Naive B cell (primary cell): ENCODE measurements around the gene GPR139. TPM values are rescaled to one million over a fixed set of nuclear protein-coding genes. Genes with fewer than 3 reads are reported as not detected.

Experiments
- ATAC-seq, 2 donors: fragments of 150-1000 bp; cut with Tn5 transposase; 2 replicates each; pipeline ENCODE4 v1.10.0; 2021; ENCODE audit warnings: low read depth in 2 of 2, mild to moderate bottlenecking in 2 of 2, moderate library complexity in 2 of 2
- DNase-seq: peaks from one replicate; pipeline ENCODE4 v3.0.0; 2022
- H3K27ac Mint-ChIP-seq, 6 donors: one replicate each; pipeline ENCODE4 v1.8.0; 2020 to 2022; ENCODE audit warnings: mild to moderate bottlenecking in 6 of 6, mixed read lengths in 6 of 6, moderate library complexity in 5 of 6, inconsistent platforms in 2 of 6
- H3K27me3 Mint-ChIP-seq, 3 donors: one replicate each; pipeline ENCODE4 v1.8.0; 2021 to 2022; ENCODE audit warnings: mixed read lengths in 3 of 3, mild to moderate bottlenecking in 1 of 3
- H3K36me3 Mint-ChIP-seq, 2 donors: one replicate each; pipeline ENCODE4 v1.8.0; 2020 to 2022; ENCODE audit warnings: mixed read lengths in 2 of 2, inconsistent platforms in 1 of 2, mild to moderate bottlenecking in 1 of 2
- H3K4me1 Mint-ChIP-seq, 3 donors: one replicate each; pipeline ENCODE4 v1.8.0; 2020 to 2022; ENCODE audit warnings: mixed read lengths in 3 of 3, inconsistent platforms in 1 of 3, mild to moderate bottlenecking in 1 of 3, moderate library complexity in 1 of 3
- H3K4me3 Mint-ChIP-seq, 8 donors: one replicate each; pipeline ENCODE4 v1.8.0; 2020 to 2022; ENCODE audit warnings: mild to moderate bottlenecking in 8 of 8, mixed read lengths in 8 of 8, moderate library complexity in 8 of 8, inconsistent platforms in 2 of 8
- H3K9me3 Mint-ChIP-seq, 7 donors: one replicate each; pipeline ENCODE4 v1.8.0; 2020 to 2022; ENCODE audit warnings: mixed read lengths in 7 of 7, mild to moderate bottlenecking in 5 of 7, inconsistent platforms in 2 of 7, moderate library complexity in 1 of 7
- polyA plus RNA-seq, 6 donors: library from polyadenylated mRNA; unstranded; fragments of 300-500 nt; fragmentation: Illumina TruSeq; gene quantifications; one replicate each; pipeline ENCODE4 v1.2.3, GENCODE V29; 2021; ENCODE audit warnings: low read depth in 6 of 6

The GPR139 gene
- polyA plus RNA-seq, 6 donors from 2014 or later, result not detected

GRCh38 chr16:20075243-20075642 is 1.6 kb upstream of the GPR139 start:
- H3K36me3 Mint-ChIP-seq, result no peaks in the 10 kb centered on the region
- H3K4me1 Mint-ChIP-seq, result no peaks in the 10 kb centered on the region
- ATAC-seq (no peak), DNase-seq (no peak)
- H3K27me3 Mint-ChIP-seq, result peaks cover 44 to 58% (median 56%) of the 10 kb centered on the region in 3 donors
- H3K27ac Mint-ChIP-seq, result no peak overlapping the region
- H3K9me3 Mint-ChIP-seq, result peaks cover 2 to 10% (median 3%) of the 10 kb centered on the region in 7 donors
- H3K4me3 Mint-ChIP-seq, result no peak overlapping the region

- no peaks in the 10 kb centered on the region for H3K4me1 Mint-ChIP-seq
Observed at GRCh38 chr16:20074099-20074991, 655 bp upstream of the GPR139 start.

GRCh38 chr16:20072874-20073202 is 852 bp downstream of the GPR139 start:
- peaks cover 1 to 28% (median 15%) of the 10 kb centered on the region in 7 donors for H3K9me3 Mint-ChIP-seq
- H3K36me3 Mint-ChIP-seq, result no peaks in the 10 kb centered on the region
- H3K4me1 Mint-ChIP-seq, result no peaks in the 10 kb centered on the region
- ATAC-seq (no peak), DNase-seq (no peak)
- no peak overlapping the region for H3K27ac Mint-ChIP-seq
- peaks cover 38 to 59% (median 49%) of the 10 kb centered on the region in 3 donors for H3K27me3 Mint-ChIP-seq
- H3K4me3 Mint-ChIP-seq, result peak overlapping the region in 1 of 8 donors; percentile 38

More at GRCh38 chr16:20074099-20074991, 655 bp upstream of the GPR139 start:
- Mint-ChIP-seq H3K9me3 (peaks cover 2 to 18% (median 7%) of the 10 kb centered on the region in 7 donors), H3K27me3 (peaks cover 47 to 67% (median 61%) of the 10 kb centered on the region in 3 donors), H3K36me3 (no peaks in the 10 kb centered on the region), H3K27ac (peak overlapping the region in 1 of 6 donors; percentile 39), H3K4me3 (no peak overlapping the region)
- DNase-seq (no peak), ATAC-seq (no peak)

GRCh38 chr16:20072146-20072873 is 1.4 kb downstream of the GPR139 start:
- peaks cover 38 to 59% (median 49%) of the 10 kb centered on the region in 3 donors for H3K27me3 Mint-ChIP-seq
- no peaks in the 10 kb centered on the region for H3K4me1 Mint-ChIP-seq
- no peak overlapping the region for H3K4me3 Mint-ChIP-seq

GRCh38 chr16:20064931-20065330 is 8.8 kb downstream of the GPR139 start:
- Mint-ChIP-seq H3K27ac (no peak overlapping the region), H3K36me3 (no peaks in the 10 kb centered on the region), H3K4me1 (no peaks in the 10 kb centered on the region), H3K27me3 (peaks cover 12 to 19% (median 17%) of the 10 kb centered on the region in 3 donors), H3K9me3 (peaks cover 7 to 32% (median 16%) of the 10 kb centered on the region in 7 donors), H3K4me3 (no peak overlapping the region)
- no peak for DNase-seq
- ATAC-seq, result no peak

More at GRCh38 chr16:20072146-20072873, 1.4 kb downstream of the GPR139 start:
- ATAC-seq, result no peak
- H3K9me3 Mint-ChIP-seq, result peaks cover 4 to 32% (median 16%) of the 10 kb centered on the region in 7 donors
- H3K27ac Mint-ChIP-seq, result no peak overlapping the region
- H3K36me3 Mint-ChIP-seq, result no peaks in the 10 kb centered on the region
- DNase-seq, result no peak

- H3K9me3 Mint-ChIP-seq, result peaks cover 7 to 28% (median 16%) of the 10 kb centered on the region in 7 donors
- no peak overlapping the region for H3K4me3 Mint-ChIP-seq
- no peaks in the 10 kb centered on the region for H3K36me3 Mint-ChIP-seq
- DNase-seq, result no peak
- H3K4me1 Mint-ChIP-seq, result no peaks in the 10 kb centered on the region
- peaks cover 8 to 19% (median 13%) of the 10 kb centered on the region in 3 donors for H3K27me3 Mint-ChIP-seq
- no peak overlapping the region for H3K27ac Mint-ChIP-seq
- no peak for ATAC-seq
Observed at GRCh38 chr16:20064520-20064919, 9.2 kb downstream of the GPR139 start.

GRCh38 chr16:20061132-20061531 is 12.6 kb downstream of the GPR139 start:
- DNase-seq, result no peak
- Mint-ChIP-seq H3K36me3 (no peaks in the 10 kb centered on the region), H3K4me1 (no peaks in the 10 kb centered on the region), H3K27ac (no peak overlapping the region), H3K27me3 (peaks cover 12 to 19% (median 12%) of the 10 kb centered on the region in 3 donors), H3K4me3 (no peak overlapping the region), H3K9me3 (peaks cover 0 to 27% (median 3%) of the 10 kb centered on the region in 7 donors)
- no peak for ATAC-seq

GRCh38 chr16:20056436-20056835 is 17.3 kb downstream of the GPR139 start:
- DNase-seq (no peak), ATAC-seq (no peak)
- no peaks in the 10 kb centered on the region for H3K36me3 Mint-ChIP-seq
- peaks cover 0 to 32% (median 3%) of the 10 kb centered on the region in 7 donors for H3K9me3 Mint-ChIP-seq
- no peaks in the 10 kb centered on the region for H3K4me1 Mint-ChIP-seq
- no peak overlapping the region for H3K27ac Mint-ChIP-seq
- no peak overlapping the region for H3K4me3 Mint-ChIP-seq
- H3K27me3 Mint-ChIP-seq, result peaks cover 7 to 18% (median 10%) of the 10 kb centered on the region in 3 donors

- Mint-ChIP-seq H3K4me1 (no peaks in the 10 kb centered on the region), H3K9me3 (peaks cover 0 to 18% (median 3%) of the 10 kb centered on the region in 7 donors), H3K27me3 (peaks cover 0 to 13% (median 8%) of the 10 kb centered on the region in 3 donors), H3K27ac (no peak overlapping the region), H3K36me3 (no peaks in the 10 kb centered on the region), H3K4me3 (no peak overlapping the region)
- no peak for DNase-seq
- ATAC-seq, result no peak
Observed at GRCh38 chr16:20053336-20053735, 20.4 kb downstream of the GPR139 start.

- Mint-ChIP-seq H3K27me3 (peaks cover 0 to 13% (median 12%) of the 10 kb centered on the region in 3 donors), H3K27ac (no peak overlapping the region), H3K9me3 (peaks cover 0 to 10% (median 1%) of the 10 kb centered on the region in 7 donors), H3K4me3 (no peak overlapping the region), H3K36me3 (no peaks in the 10 kb centered on the region), H3K4me1 (no peaks in the 10 kb centered on the region)
- DNase-seq (no peak), ATAC-seq (no peak)
Observed at GRCh38 chr16:20051611-20052010, 22.1 kb downstream of the GPR139 start.

- Mint-ChIP-seq H3K9me3 (peaks cover 0 to 10% (median 0%) of the 10 kb centered on the region in 7 donors), H3K36me3 (no peaks in the 10 kb centered on the region)
Observed at GRCh38 chr16:20051147-20051546, 22.5 kb downstream of the GPR139 start.

GRCh38 chr16:20049831-20050230 is 23.9 kb downstream of the GPR139 start:
- DNase-seq (no peak), ATAC-seq (no peak)
- H3K4me3 Mint-ChIP-seq, result no peak overlapping the region
- H3K4me1 Mint-ChIP-seq, result no peaks in the 10 kb centered on the region
- H3K27ac Mint-ChIP-seq, result no peak overlapping the region
- H3K36me3 Mint-ChIP-seq, result no peaks in the 10 kb centered on the region
- H3K27me3 Mint-ChIP-seq, result peaks cover 0 to 13% (median 12%) of the 10 kb centered on the region in 3 donors
- H3K9me3 Mint-ChIP-seq, result peaks cover 0 to 10% (median 0%) of the 10 kb centered on the region in 7 donors

More at GRCh38 chr16:20051147-20051546, 22.5 kb downstream of the GPR139 start:
- Mint-ChIP-seq H3K27ac (no peak overlapping the region), H3K27me3 (peaks cover 0 to 13% (median 12%) of the 10 kb centered on the region in 3 donors), H3K4me1 (no peaks in the 10 kb centered on the region), H3K4me3 (no peak overlapping the region)
- DNase-seq (no peak), ATAC-seq (no peak)

GRCh38 chr16:20045886-20046285 is 27.8 kb downstream of the GPR139 start:
- H3K4me1 Mint-ChIP-seq, result no peaks in the 10 kb centered on the region
- H3K36me3 Mint-ChIP-seq, result no peaks in the 10 kb centered on the region
- no peak overlapping the region for H3K27ac Mint-ChIP-seq
- H3K4me3 Mint-ChIP-seq, result no peak overlapping the region
- ATAC-seq (no peak), DNase-seq (no peak)
- H3K27me3 Mint-ChIP-seq, result peaks cover 0 to 17% (median 9%) of the 10 kb centered on the region in 3 donors
- peaks cover 0 to 5% (median 0%) of the 10 kb centered on the region in 7 donors for H3K9me3 Mint-ChIP-seq
